Mesendoderm (in vitro differentiated cells): ENCODE measurements around the gene MIB2.
A peak's percentile ranks its signal among the peaks of the same experiment; 100 is the strongest.
"Not testable (repeated sequence)": the region's sequence is repeated elsewhere in the genome, so short reads cannot be mapped to it uniquely, and the experiment has no call there.

Experiments used
- DNase-seq: peaks from one replicate; pipeline ENCODE4 v3.0.0; 2013
- H2AK5ac ChIP-seq: 2 replicates; pipeline ENCODE4 v1.6.1; 2013; ENCODE audit warnings: low read length, inconsistent platforms
- H2BK120ac ChIP-seq: 2 replicates; pipeline ENCODE4 v1.6.1; 2013; ENCODE audit warnings: low read depth, mild to moderate bottlenecking, low read length, moderate library complexity, mixed read lengths
- H2BK15ac ChIP-seq: replicated peaks from 2 replicates; pipeline ENCODE4 v1.6.1; 2013; ENCODE audit warnings: low read depth, mild to moderate bottlenecking, moderate library complexity
- H2BK5ac ChIP-seq: 2 replicates; pipeline ENCODE4 v1.6.1; 2013; ENCODE audit warnings: low read length, inconsistent platforms
- H3K18ac ChIP-seq: 2 replicates; pipeline ENCODE4 v1.6.1; 2013; ENCODE audit warnings: mild to moderate bottlenecking, low read length, mixed read lengths
- H3K23ac ChIP-seq: one replicate; pipeline ENCODE4 v1.6.1; 2013; ENCODE audit warnings: low read length
- H3K27ac ChIP-seq: 2 replicates; pipeline ENCODE4 v1.5.1; 2013; ENCODE audit warnings: low read depth, mild to moderate bottlenecking, inconsistent platforms, low read length, moderate library complexity
- H3K27me3 ChIP-seq: 2 replicates; pipeline ENCODE4 v1.6.1; 2013; ENCODE audit warnings: low read length, control low read depth, mild to moderate bottlenecking, inconsistent platforms; ENCODE audit not compliant: insufficient read depth, poor library complexity
- H3K36me3 ChIP-seq: 2 replicates; pipeline ENCODE4 v1.6.1; 2013; ENCODE audit warnings: low read length, inconsistent platforms; ENCODE audit not compliant: control insufficient read depth, insufficient read depth
- H3K4ac ChIP-seq: one replicate; pipeline ENCODE4 v1.6.1; 2013; ENCODE audit warnings: low read depth, mild to moderate bottlenecking, low read length, moderate library complexity
- H3K4me1 ChIP-seq: 2 replicates; pipeline ENCODE4 v1.6.1; 2013; ENCODE audit warnings: low read depth, low read length, inconsistent platforms; ENCODE audit not compliant: control insufficient read depth
- H3K4me2 ChIP-seq: 2 replicates; pipeline ENCODE4 v1.6.1; 2013; ENCODE audit warnings: low read length
- H3K4me3 ChIP-seq: 2 replicates; pipeline ENCODE4 v1.5.1; 2013; ENCODE audit warnings: mild to moderate bottlenecking, low read length
- H3K56ac ChIP-seq: one replicate; pipeline ENCODE4 v1.6.1; 2013; ENCODE audit warnings: low read length
- H3K79me1 ChIP-seq: 2 replicates; pipeline ENCODE4 v1.6.1; 2013; ENCODE audit warnings: low read length, inconsistent platforms
- H3K79me2 ChIP-seq: 2 replicates; pipeline ENCODE4 v1.6.1; 2013; ENCODE audit warnings: mild to moderate bottlenecking, low read length; ENCODE audit not compliant: control insufficient read depth, insufficient read depth
- H3K9ac ChIP-seq: 2 replicates; pipeline ENCODE4 v1.6.1; 2013; ENCODE audit warnings: low read length, inconsistent platforms
- H4K5ac ChIP-seq: one replicate; pipeline ENCODE4 v1.6.1; 2013; ENCODE audit warnings: low read length
- H4K8ac ChIP-seq: one replicate; pipeline ENCODE4 v1.6.1; 2013; ENCODE audit warnings: low read depth, mild to moderate bottlenecking, control low read depth, low read length, moderate library complexity
- WGBS: extraction: QIAGEN DNeasy Blood & Tissue Kit; methylation state at CpG from one replicate; pipeline ENCODE4 v1.1.7; 2013; ENCODE audit warnings: low lambda C conversion rate, missing lambda C conversion rate; ENCODE audit not compliant: insufficient coverage; ENCODE audit errors: extremely low coverage; 5-methylcytosine and 5-hydroxymethylcytosine counted together

The MIB2 gene

GRCh38 chr1:1591452-1591851 is 23.8 kb upstream of the MIB2 start:
- peak; percentile 45 for DNase-seq
- Histone ChIP-seq H3K79me2 (no peaks in the 10 kb centered on the region), H3K27me3 (no peaks in the 10 kb centered on the region), H4K5ac (no peak overlapping the region), H3K18ac (no peak overlapping the region), H3K36me3 (no peaks in the 10 kb centered on the region), H4K8ac (no peak overlapping the region), H3K4me3 (no peak overlapping the region), H3K56ac (no peak overlapping the region), H3K4ac (no peak overlapping the region), H3K27ac (no peak overlapping the region), H2BK120ac (no peak overlapping the region), H3K4me2 (no peak overlapping the region), H2BK15ac (no peak overlapping the region), H3K4me1 (no peaks in the 10 kb centered on the region), H3K79me1 (no peaks in the 10 kb centered on the region), H3K9ac (no peak overlapping the region), H3K23ac (no peak overlapping the region), H2BK5ac (no peak overlapping the region), H2AK5ac (no peak overlapping the region)
- no CpG with 5 or more reads among the region's 13 CpGs for WGBS

GRCh38 chr1:1593834-1594601 is 21.3 kb upstream of the MIB2 start:
- Histone ChIP-seq H3K4me3 (no peak overlapping the region), H2AK5ac (no peak overlapping the region), H3K18ac (no peak overlapping the region), H3K9ac (no peak overlapping the region), H3K27ac (no peak overlapping the region), H3K23ac (no peak overlapping the region), H2BK120ac (no peak overlapping the region), H3K36me3 (no peaks in the 10 kb centered on the region), H3K79me1 (no peaks in the 10 kb centered on the region), H3K4me1 (no peaks in the 10 kb centered on the region), H2BK15ac (no peak overlapping the region), H3K4me2 (no peak overlapping the region), H3K27me3 (peaks cover 5% of the 10 kb centered on the region), H4K5ac (no peak overlapping the region), H3K56ac (no peak overlapping the region), H2BK5ac (no peak overlapping the region), H4K8ac (no peak overlapping the region), H3K79me2 (no peaks in the 10 kb centered on the region), H3K4ac (no peak overlapping the region)
- no CpG with 5 or more reads among the region's 24 CpGs for WGBS
- DNase-seq, result no peak

DNA sequence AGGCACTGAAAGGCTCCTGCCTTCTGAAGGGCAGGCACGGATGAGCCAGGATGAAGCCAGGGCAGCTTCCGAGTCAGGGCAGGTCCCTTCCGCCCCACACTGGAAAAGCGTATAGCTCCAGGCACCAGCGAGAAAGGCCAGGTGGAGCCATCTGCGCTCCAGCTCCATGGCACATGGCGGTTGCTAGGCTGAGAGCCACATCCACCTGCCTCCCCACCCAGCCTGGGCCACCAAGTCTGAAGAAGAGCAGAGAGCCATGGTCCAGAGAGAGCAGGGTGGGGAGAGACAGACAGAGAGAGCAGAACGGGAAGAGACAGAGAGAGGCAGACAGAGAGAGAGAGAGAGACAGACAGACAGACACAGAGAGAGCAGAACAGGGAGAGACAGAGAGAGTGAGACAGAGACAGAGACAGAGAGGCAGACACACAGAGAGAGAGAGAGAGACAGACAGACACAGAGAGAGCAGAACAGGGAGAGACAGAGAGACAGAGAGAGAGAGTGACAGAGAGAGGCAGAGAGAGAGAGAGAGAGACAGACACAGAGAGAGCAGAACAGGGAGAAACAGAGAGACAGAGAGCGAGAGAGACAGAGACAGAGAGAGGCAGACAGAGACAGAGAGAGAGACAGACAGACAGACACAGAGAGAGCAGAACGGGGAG is 20.6 kb upstream of the MIB2 start:
- no peaks in the 10 kb centered on the region for H3K4me1 ChIP-seq
- no peak overlapping the region for H3K9ac ChIP-seq
- H3K36me3 ChIP-seq, result no peaks in the 10 kb centered on the region
- no peaks in the 10 kb centered on the region for H3K79me2 ChIP-seq
- WGBS, result no CpG with 5 or more reads among the region's 10 CpGs
- H3K79me1 ChIP-seq, result no peaks in the 10 kb centered on the region
- H3K27ac ChIP-seq, result no peak overlapping the region
- no peak overlapping the region for H3K23ac ChIP-seq
- peaks cover 10% of the 10 kb centered on the region for H3K27me3 ChIP-seq
- H2BK5ac ChIP-seq, result no peak overlapping the region
- H3K56ac ChIP-seq, result no peak overlapping the region
- no peak overlapping the region for H2BK15ac ChIP-seq
- no peak overlapping the region for H4K8ac ChIP-seq
- no peak overlapping the region for H3K4me3 ChIP-seq
- H3K4ac ChIP-seq, result no peak overlapping the region
- no peak for DNase-seq
- H4K5ac ChIP-seq, result no peak overlapping the region
- H2AK5ac ChIP-seq, result no peak overlapping the region
- H3K4me2 ChIP-seq, result no peak overlapping the region
- no peak overlapping the region for H3K18ac ChIP-seq
- no peak overlapping the region for H2BK120ac ChIP-seq

GRCh38 chr1:1595341-1595740 is 20.0 kb upstream of the MIB2 start:
- H2AK5ac ChIP-seq, H3K79me2 ChIP-seq, H3K18ac ChIP-seq, H4K5ac ChIP-seq, H2BK5ac ChIP-seq, H3K4me2 ChIP-seq, H3K27ac ChIP-seq, H3K23ac ChIP-seq, H3K79me1 ChIP-seq, H3K9ac ChIP-seq, H3K36me3 ChIP-seq, DNase-seq, H3K4me3 ChIP-seq, H3K56ac ChIP-seq, H3K4ac ChIP-seq, H2BK120ac ChIP-seq, H3K4me1 ChIP-seq, H4K8ac ChIP-seq, H2BK15ac ChIP-seq: not testable (repeated sequence)
- peaks cover 12% of the 10 kb centered on the region for H3K27me3 ChIP-seq
- WGBS, result no CpG with 5 or more reads among the region's 2 CpGs

- Histone ChIP-seq H3K4me2 (no peak overlapping the region), H3K4ac (no peak overlapping the region), H2AK5ac (no peak overlapping the region), H3K27me3 (peaks cover 14% of the 10 kb centered on the region), H2BK120ac (no peak overlapping the region), H3K23ac (no peak overlapping the region), H3K27ac (no peak overlapping the region), H2BK5ac (no peak overlapping the region), H3K79me1 (no peaks in the 10 kb centered on the region), H3K79me2 (no peaks in the 10 kb centered on the region), H3K56ac (no peak overlapping the region), H4K5ac (no peak overlapping the region), H2BK15ac (no peak overlapping the region), H3K9ac (no peak overlapping the region), H4K8ac (no peak overlapping the region), H3K4me1 (no peaks in the 10 kb centered on the region), H3K4me3 (no peak overlapping the region), H3K36me3 (no peaks in the 10 kb centered on the region), H3K18ac (no peak overlapping the region)
- no CpG with 5 or more reads among the region's 12 CpGs for WGBS
- no peak for DNase-seq
Measured at GRCh38 chr1:1596493-1597274, 18.6 kb upstream of the MIB2 start.
